K562 treated with DMSO at 1 percent for 4 hours (cell line): Measurements from ENCODE around the gene PCDHA1. TPM values are rescaled to one million over a fixed set of nuclear protein-coding genes. Genes with fewer than 3 reads are reported as not detected.

Experiments used
- total RNA-seq: library from RNA; unstranded; fragments of 300-600 nt; gene quantifications from 2 replicates; pipeline ENCODE4 v1.2.3, GENCODE V29; 2022; ENCODE audit not compliant: insufficient read depth

The PCDHA1 gene
- total RNA-seq, 1 experiment from 2014 or later, result not detected

DNA sequence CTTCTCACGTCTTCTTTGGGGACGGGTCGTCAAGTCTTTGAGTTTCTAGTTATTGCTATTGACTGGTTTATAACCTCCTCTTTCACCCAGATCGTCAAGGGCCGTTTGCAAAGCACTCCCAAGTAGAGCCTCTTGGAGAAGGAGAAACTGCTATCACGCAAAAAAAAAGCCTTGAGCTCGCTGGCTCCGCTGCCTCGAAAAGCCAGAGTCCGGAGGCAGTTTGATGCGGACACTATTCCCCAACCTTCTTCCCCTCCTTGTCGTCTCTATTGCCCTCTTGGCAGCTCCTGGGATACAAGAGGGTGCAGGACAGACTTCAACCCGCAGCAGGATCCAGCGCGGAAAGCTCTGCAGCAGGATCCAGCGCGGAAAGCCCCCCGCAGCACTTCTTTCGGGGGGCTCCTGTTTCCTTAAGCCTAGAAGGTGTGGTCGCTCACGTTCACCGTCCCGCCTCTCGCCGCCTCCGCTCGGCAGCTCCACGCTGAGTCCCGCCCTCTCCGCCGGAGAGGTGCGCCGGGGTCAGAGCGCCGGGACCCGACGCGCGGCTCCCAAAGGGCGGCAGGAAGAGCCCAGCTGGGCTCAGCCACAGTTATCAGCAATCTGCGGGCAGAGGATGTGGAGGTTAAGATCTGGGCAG is 140.0 kb downstream of the PCDHA1 start, which contains the start of gene PCDHAC1:
Gene PCDHAC1, plus strand, starts transcription at position 494 of the 637 bp plus-strand sequence. CDS start 594 bp downstream, outside the sequence.

DNA sequence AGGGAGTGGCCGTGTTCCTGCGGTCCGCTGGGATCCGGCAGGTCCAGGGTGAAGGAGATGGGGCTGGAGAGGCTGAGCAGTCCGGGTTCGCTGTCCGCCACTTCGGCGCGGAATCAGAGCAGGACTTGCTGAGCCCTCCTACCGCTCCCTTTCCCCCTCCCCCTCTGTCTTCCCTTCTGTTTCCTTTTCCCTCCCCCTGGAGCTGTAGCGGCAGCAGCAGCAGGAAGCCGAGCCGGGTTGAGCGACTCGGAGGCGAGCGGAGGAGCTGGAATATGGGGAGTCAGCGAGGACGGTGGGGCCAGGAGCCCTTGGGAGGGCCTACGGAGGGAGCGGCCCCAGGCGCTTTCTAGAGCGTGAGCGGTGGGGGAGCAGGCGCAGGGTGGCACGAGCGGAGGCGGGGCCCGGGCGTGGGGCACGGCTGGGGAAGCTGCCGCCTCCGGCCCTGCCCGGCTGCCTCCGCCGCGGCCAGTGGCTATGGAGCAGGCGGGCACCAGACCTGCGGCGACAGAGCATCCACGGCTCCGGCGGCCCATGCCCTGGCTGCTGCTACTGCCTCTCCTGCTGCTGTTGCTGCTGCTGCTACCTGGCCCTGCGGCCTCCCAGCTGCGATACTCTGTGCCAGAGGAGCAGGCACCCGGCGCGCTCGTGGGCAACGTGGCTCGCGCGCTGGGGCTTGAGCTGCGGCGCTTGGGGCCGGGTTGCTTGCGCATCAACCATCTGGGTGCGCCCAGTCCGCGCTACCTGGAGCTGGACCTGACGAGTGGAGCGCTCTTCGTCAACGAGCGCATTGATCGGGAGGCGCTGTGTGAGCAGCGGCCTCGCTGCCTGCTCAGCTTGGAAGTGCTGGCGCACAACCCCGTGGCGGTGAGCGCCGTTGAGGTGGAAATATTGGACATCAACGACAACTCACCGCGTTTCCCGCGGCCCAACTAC is 180.6 kb downstream of the PCDHA1 start, which contains the start of gene PCDHAC2:
Gene PCDHAC2, plus strand, starts transcription at position 184 of the 933 bp plus-strand sequence. Its CDS starts 291 bp downstream, at position 475.

GRCh38 chr5:141050622-141051520 is 264.9 kb downstream of the PCDHA1 start, which contains the start of gene PCDHB1:
PCDHB1 (plus strand) TSS chr5:141051374; CDS start chr5:141051471, 97 bp downstream.

Other genes starting within 250 kb of the PCDHA1 start
- gene EIF4EBP3, start 238.5 kb upstream of the PCDHA1 start, total RNA-seq, result 5.1 and 5.3 TPM in 2 replicates
- gene SRA1, start 228.7 kb upstream of the PCDHA1 start, total RNA-seq, result 24.8 and 27.5 TPM in 2 replicates
- 8.4 and 9.2 TPM in 2 replicates for gene APBB3, start 221.5 kb upstream of the PCDHA1 start, total RNA-seq
- gene SLC35A4, start 221.3 kb upstream of the PCDHA1 start, total RNA-seq, result 110 and 118 TPM in 2 replicates
- gene CD14, start 153.0 kb upstream of the PCDHA1 start, total RNA-seq, result 4.9 TPM in 1 of 2 replicates, not detected in the other
- gene TMCO6, start 146.7 kb upstream of the PCDHA1 start, total RNA-seq, result 10.4 and 10.7 TPM in 2 replicates
- gene NDUFA2, start 138.5 kb upstream of the PCDHA1 start, total RNA-seq, result 172 and 175 TPM in 2 replicates
- gene IK, start 138.3 kb upstream of the PCDHA1 start, total RNA-seq, result 149 and 176 TPM in 2 replicates
- 43.1 and 46.0 TPM in 2 replicates for gene WDR55, start 121.2 kb upstream of the PCDHA1 start, total RNA-seq
- gene DND1, start 112.6 kb upstream of the PCDHA1 start, total RNA-seq, result 3.3 and 7.0 TPM in 2 replicates
- gene HARS1, start 94.8 kb upstream of the PCDHA1 start, total RNA-seq, result 43.5 and 55.6 TPM in 2 replicates
- gene HARS2, start 94.7 kb upstream of the PCDHA1 start, total RNA-seq, result 10.2 and 15.1 TPM in 2 replicates
- gene ZMAT2, start 85.7 kb upstream of the PCDHA1 start, total RNA-seq, result 34.6 and 43.0 TPM in 2 replicates
- not detected in 2 replicates for gene PCDHA2, start 8.7 kb downstream of the PCDHA1 start, total RNA-seq
- gene PCDHA3, start 14.9 kb downstream of the PCDHA1 start, total RNA-seq, result not detected in 2 replicates
- not detected in 2 replicates for gene PCDHA4, start 20.9 kb downstream of the PCDHA1 start, total RNA-seq
- not detected in 2 replicates for gene PCDHA5, start 35.5 kb downstream of the PCDHA1 start, total RNA-seq
- gene PCDHA6, start 41.8 kb downstream of the PCDHA1 start, total RNA-seq, result not detected in 2 replicates
- gene PCDHA7, start 48.1 kb downstream of the PCDHA1 start, total RNA-seq, result not detected in 2 replicates
- not detected in 2 replicates for gene PCDHA8, start 55.0 kb downstream of the PCDHA1 start, total RNA-seq
- not detected in 2 replicates for gene PCDHA9, start 62.2 kb downstream of the PCDHA1 start, total RNA-seq
- not detected in 2 replicates for gene PCDHA10, start 69.8 kb downstream of the PCDHA1 start, total RNA-seq
- gene PCDHA11, start 82.8 kb downstream of the PCDHA1 start, total RNA-seq, result not detected in 2 replicates
- gene PCDHA12, start 89.2 kb downstream of the PCDHA1 start, total RNA-seq, result not detected in 2 replicates
- not detected in 2 replicates for gene PCDHA13, start 96.0 kb downstream of the PCDHA1 start, total RNA-seq
- not detected in 2 replicates for gene PCDHAC1, start 140.2 kb downstream of the PCDHA1 start, total RNA-seq
- not detected in 2 replicates for gene PCDHAC2, start 180.3 kb downstream of the PCDHA1 start, total RNA-seq